Thyroid gland (tissue), 4 donors: ENCODE data around the gene CACNA1A. TPM values are rescaled to one million over a fixed set of nuclear protein-coding genes. Genes with fewer than 3 reads are reported as not detected.
"Not testable (repeated sequence)": the region's sequence is repeated elsewhere in the genome, so short reads cannot be mapped to it uniquely, and the experiment has no call there.

Source experiments
- DNase-seq, 2 donors: peaks; one replicate each; pipeline ENCODE4 v3.0.0-alpha.2; 2019
- H3K27ac ChIP-seq, 3 donors: fragments of 200-600 bp; sonication (generic); 1 replicate in 2 of 3; 2 replicates in 1 of 3; pipeline ENCODE4 v1.5.1; 2016 to 2019; ENCODE audit warnings: mild to moderate bottlenecking in 1 of 3, moderate library complexity in 1 of 3
- H3K27me3 ChIP-seq: fragments of 200-600 bp; sonication (generic); one replicate; pipeline ENCODE4 v1.5.1; 2019
- H3K36me3 ChIP-seq, 2 donors: fragments of 200-600 bp; sonication (generic); one replicate each; pipeline ENCODE4 v1.5.1; 2016 to 2019
- H3K4me1 ChIP-seq, 2 donors: fragments of 200-600 bp; sonication (generic); one replicate each; pipeline ENCODE4 v1.5.1; 2017 to 2019
- H3K4me3 ChIP-seq, 3 donors: fragments of 200-600 bp; sonication (generic); replicated peaks in 1 of 3; 1 replicate in 2 of 3; 2 replicates in 1 of 3; pipeline ENCODE4 v1.5.1; 2016; ENCODE audit warnings: mild to moderate bottlenecking in 1 of 3
- H3K9me3 ChIP-seq: fragments of 200-600 bp; sonication (generic); one replicate; pipeline ENCODE4 v1.5.1; 2017
- CTCF ChIP-seq, 6 experiments: fragments of 200-600 bp in 3 of 6; fragments of 450-650 bp in 3 of 6; sonication (generic) in 3 of 6; IDR thresholded peaks; one replicate each; pipeline ENCODE4 v1.5.1; 2016 to 2019; ENCODE audit warnings: antibody characterized with exemption in 6 of 6, mild to moderate bottlenecking in 2 of 6, inconsistent platforms in 1 of 6, moderate library complexity in 1 of 6
- POLR2A ChIP-seq, 2 donors: fragments of 450-650 bp; IDR thresholded peaks; one replicate each; pipeline ENCODE4 v1.6.1; 2017; ENCODE audit warnings: antibody characterized with exemption in 2 of 2, mild to moderate bottlenecking in 2 of 2, moderate library complexity in 1 of 2
- WGBS, 2 donors: methylation state at CpG; one replicate each; pipeline ENCODE4 v1.1.5; 2017; 5-methylcytosine and 5-hydroxymethylcytosine counted together
- intact Hi-C: fragments of 100-400 bp; cut with DNase I; formaldehyde crosslinking; loops from one replicate; pipeline ENCODE4 v1.15.1; 2023
- total RNA-seq, 4 donors: library from RNA; depleted of rRNA; stranded (reverse); fragments of >200 nt; gene quantifications; one replicate each; pipeline ENCODE4 v1.2.3, GENCODE V29; 2016

CACNA1A gene
- total RNA-seq, 4 donors from 2014 or later, result 0.27 to 2.5 (median 0.80) TPM

- Histone ChIP-seq H3K9me3 (no peaks in the 10 kb centered on the region), H3K27ac (no peak overlapping the region), H3K4me1 (no peaks in the 10 kb centered on the region), H3K27me3 (no peaks in the 10 kb centered on the region), H3K36me3 (no peaks in the 10 kb centered on the region), H3K4me3 (no peak overlapping the region)
- no peak for TF ChIP-seq CTCF (IDR thresholded peaks at IDR 0.05)
- no peak for TF ChIP-seq POLR2A (IDR thresholded peaks at IDR 0.05)
- intact Hi-C loops, result no loop called here
- WGBS, 2 donors, result 88 to 100% methylated on average over 2 of the region's 2 CpGs
- DNase-seq, result no peak
Measured at GRCh38 chr19:13256918-13257317, 249.4 kb downstream of the CACNA1A start.

- H3K27me3 ChIP-seq, H3K9me3 ChIP-seq, H3K4me1 ChIP-seq, intact Hi-C loops, H3K36me3 ChIP-seq, H3K4me3 ChIP-seq, H3K27ac ChIP-seq, DNase-seq: not testable (repeated sequence)
- 80 to 92% methylated on average over 1 of the region's 1 CpG for WGBS, 2 donors
Measured at GRCh38 chr19:13256398-13256797, 249.9 kb downstream of the CACNA1A start.

GRCh38 chr19:13255719-13256059, 250.6 kb downstream of the CACNA1A start:
- Histone ChIP-seq H3K9me3 (no peaks in the 10 kb centered on the region), H3K4me1 (no peaks in the 10 kb centered on the region), H3K27ac (no peak overlapping the region), H3K4me3 (no peak overlapping the region), H3K36me3 (no peaks in the 10 kb centered on the region), H3K27me3 (no peaks in the 10 kb centered on the region)
- intact Hi-C loops, result no loop called here
- WGBS, 2 donors, result 70 to 73% methylated on average over 2 of the region's 2 CpGs
- TF ChIP-seq CTCF (IDR thresholded peaks at IDR 0.05), result no peak
- DNase-seq, result no peak

- Histone ChIP-seq H3K27ac (no peak overlapping the region), H3K36me3 (no peaks in the 10 kb centered on the region), H3K27me3 (no peaks in the 10 kb centered on the region), H3K4me3 (no peak overlapping the region), H3K9me3 (no peaks in the 10 kb centered on the region), H3K4me1 (no peaks in the 10 kb centered on the region)
- intact Hi-C loops, result no loop called here
- WGBS, 2 donors, result 80% methylated on average over 21 of the region's 21 CpGs
- no peak for DNase-seq
- TF ChIP-seq CTCF (IDR thresholded peaks at IDR 0.05), result no peak
- TF ChIP-seq POLR2A (IDR thresholded peaks at IDR 0.05), result no peak
Measured at GRCh38 chr19:13255041-13255718, 251.1 kb downstream of the CACNA1A start.

GRCh38 chr19:13252569-13253335, 253.5 kb downstream of the CACNA1A start:
- no peak overlapping the region for H3K4me3 ChIP-seq
- WGBS, 2 donors, result 86 to 87% methylated on average over 11 of the region's 11 CpGs
- intact Hi-C loops, result no loop called here
- no peak overlapping the region for H3K27ac ChIP-seq
- TF ChIP-seq CTCF (IDR thresholded peaks at IDR 0.05) (no peak), POLR2A (IDR thresholded peaks at IDR 0.05) (no peak)
- no peaks in the 10 kb centered on the region for H3K9me3 ChIP-seq
- H3K27me3 ChIP-seq, result no peaks in the 10 kb centered on the region
- no peaks in the 10 kb centered on the region for H3K4me1 ChIP-seq
- H3K36me3 ChIP-seq, result no peaks in the 10 kb centered on the region
- no peak for DNase-seq
